Measurements from ENCODE around the gene IFRD2.
"Not testable (repeated sequence)": the region's sequence is repeated elsewhere in the genome, so short reads cannot be mapped to it uniquely, and the experiment has no call there.

IFRD2 gene

GRCh38 chr3:50324351-50325112, 32.3 kb upstream of the IFRD2 start:
- DNase-seq (ENCODE audit: low read depth, low spot score): no peak

- DNase-seq (ENCODE audit: low read depth, low spot score): no peak
Measured at GRCh38 chr3:50323614-50324199, 31.5 kb upstream of the IFRD2 start.

GRCh38 chr3:50323092-50323600, 30.9 kb upstream of the IFRD2 start:
- no peak for DNase-seq (ENCODE audit: low read depth, low spot score)

DNA sequence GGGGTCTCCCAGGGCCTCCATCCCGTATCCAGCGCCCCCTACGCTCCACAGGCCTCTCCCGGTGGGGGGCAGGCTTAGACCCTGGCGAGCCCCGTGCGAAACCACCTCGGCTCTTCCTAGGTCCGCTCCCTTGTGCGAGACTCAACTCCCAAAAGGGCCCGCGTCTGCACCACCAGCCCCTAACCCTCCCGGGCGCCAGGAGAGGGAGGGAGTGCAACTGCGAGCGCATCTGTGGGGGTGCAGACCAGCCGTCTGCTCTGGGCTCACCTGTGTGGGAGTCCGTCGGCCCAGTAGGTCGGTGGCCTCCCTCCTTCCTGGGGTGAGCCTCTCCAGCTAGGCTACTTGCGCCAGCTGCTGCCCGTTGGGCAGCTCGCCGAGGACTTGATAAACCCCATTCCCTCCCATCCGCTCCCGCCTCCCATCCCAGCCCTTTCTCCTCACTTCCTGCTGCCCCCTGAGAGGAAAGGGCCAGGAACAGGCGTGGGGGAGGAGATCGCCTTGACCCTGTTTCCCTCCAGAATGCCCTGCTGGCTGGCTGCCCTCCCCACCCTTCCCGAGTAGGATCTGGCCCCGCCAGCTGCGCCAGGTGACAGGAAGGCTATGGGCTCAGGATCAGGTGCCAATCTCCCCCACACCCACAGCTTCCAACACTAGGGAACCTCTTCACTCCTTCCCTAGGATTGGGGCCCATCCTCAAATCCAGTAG, 30.3 kb upstream of the IFRD2 start, which contains the start of gene HYAL2:
HYAL2 (minus strand) TSS at position 360 of the 706 bp plus-strand sequence. CDS start 2,256 bp downstream, outside the sequence.
- no peak for DNase-seq (ENCODE audit: low read depth, low spot score)

DNA sequence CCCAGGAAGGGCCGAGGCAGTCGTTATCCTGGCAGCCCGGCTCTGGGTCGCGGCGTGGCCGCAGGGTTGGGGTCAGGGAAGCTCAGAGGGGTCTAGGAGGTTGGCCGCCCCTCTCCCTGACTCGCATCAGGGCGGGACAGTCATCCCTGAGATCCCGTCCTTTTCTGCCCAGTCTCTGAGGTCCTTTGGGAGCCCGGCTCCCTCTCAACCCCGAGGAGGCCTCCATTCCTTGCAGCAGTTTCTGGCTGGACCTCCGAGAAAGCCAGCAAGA, 29.8 kb upstream of the IFRD2 start:
- DNase-seq (ENCODE audit: low read depth, low spot score): no peak

- DNase-seq (ENCODE audit: low read depth, low spot score): peak; percentile 71
Measured at GRCh38 chr3:50321336-50322114, 29.3 kb upstream of the IFRD2 start.

- no peak for DNase-seq (ENCODE audit: low read depth, low spot score)
Measured at GRCh38 chr3:50320853-50321335, 28.7 kb upstream of the IFRD2 start.

DNA sequence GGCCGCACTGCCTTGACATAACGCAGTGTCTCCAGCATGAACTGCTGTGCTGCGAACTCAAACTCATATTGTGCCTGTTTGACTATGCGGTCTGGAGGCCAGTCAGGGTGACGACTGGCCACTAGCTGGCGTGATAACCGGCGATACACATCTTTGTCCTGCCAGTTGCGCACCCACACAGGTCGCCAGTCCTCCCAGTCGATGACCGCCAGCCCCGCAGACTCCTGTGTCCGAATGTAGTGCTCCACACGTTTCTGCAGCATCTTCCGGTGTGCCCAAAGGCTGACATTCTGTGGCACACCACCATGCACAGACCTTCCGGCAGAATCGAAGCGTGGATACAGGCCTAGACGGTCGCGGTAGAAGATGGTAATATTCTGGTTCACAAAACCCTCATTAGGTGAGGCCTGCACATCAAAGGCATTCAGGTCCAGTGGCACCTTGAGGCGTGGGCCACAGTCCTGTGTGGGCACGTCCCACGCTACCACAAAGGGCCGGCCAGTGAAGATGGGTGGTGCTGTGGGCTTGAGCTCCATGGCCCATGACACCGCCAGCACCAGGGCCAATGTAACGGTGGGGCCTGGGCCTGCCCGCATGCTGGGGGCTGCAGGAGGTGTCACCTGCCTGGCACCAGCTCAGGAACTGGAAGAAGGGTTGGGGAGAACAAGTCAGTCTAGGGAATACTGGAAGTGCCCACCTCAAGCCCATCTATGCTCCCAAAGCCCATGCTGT, 27.8 kb upstream of the IFRD2 start:
- no peak for DNase-seq (ENCODE audit: low read depth, low spot score)

GRCh38 chr3:50319181-50319893, 27.1 kb upstream of the IFRD2 start:
- DNase-seq (ENCODE audit: low read depth, low spot score): no peak

- no peak for DNase-seq (ENCODE audit: low read depth, low spot score)
Measured at GRCh38 chr3:50318615-50319014, 26.4 kb upstream of the IFRD2 start.

- DNase-seq (ENCODE audit: low read depth, low spot score): no peak
Measured at GRCh38 chr3:50318163-50318562, 25.9 kb upstream of the IFRD2 start.

GRCh38 chr3:50317300-50317699, 25.1 kb upstream of the IFRD2 start:
- DNase-seq (ENCODE audit: low read depth, low spot score): no peak

DNA sequence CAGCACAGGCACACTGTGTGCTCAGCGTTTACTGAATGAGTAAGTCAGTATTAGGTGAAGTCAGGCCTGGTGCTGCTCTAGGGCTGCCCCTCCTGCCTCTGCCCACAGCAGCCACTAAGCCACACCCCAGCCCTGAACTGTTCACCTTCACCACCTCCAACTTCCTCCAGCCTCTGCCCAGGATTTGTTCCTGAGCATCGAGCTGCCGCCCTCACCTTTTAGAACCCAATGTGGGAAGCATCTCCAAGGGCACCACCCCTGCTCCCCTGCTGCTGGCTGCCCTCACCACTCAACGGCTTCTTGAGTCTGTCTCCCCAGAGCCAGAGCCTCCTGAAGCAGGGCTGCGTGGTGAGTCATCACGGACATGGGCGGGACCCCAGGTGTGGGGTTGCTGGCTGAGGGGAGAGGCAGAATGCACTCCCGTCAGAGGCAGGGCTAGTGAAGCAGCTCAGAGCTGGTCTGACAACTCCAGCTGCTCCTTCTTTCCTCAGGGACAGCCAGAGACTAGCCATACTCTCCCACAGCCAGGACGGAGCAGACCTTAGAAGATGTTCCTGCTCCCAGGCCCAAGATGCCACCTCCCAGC, 24.5 kb upstream of the IFRD2 start:
- no peak for DNase-seq (ENCODE audit: low read depth, low spot score)

DNA sequence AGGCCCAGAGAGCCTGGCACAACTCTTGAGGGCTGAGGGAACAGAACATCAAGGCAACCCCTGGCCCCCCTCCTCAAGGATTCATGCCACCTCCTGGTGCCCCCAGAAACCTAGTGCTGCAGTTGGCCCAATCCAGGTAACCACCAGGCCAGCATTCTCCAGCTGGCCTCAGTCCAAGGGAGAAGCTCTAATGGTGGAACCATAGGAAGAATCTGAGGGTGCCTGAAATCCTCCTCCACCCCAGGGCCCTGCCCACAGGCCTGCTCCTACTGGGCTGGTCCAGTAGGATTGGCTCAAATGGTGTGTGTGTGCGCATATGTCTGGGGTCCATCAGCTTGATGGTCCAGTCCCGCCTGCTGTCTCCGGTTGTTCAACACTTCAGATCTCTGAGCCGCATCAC, 22.6 kb upstream of the IFRD2 start:
- DNase-seq (ENCODE audit: low read depth, low spot score): no peak

DNA sequence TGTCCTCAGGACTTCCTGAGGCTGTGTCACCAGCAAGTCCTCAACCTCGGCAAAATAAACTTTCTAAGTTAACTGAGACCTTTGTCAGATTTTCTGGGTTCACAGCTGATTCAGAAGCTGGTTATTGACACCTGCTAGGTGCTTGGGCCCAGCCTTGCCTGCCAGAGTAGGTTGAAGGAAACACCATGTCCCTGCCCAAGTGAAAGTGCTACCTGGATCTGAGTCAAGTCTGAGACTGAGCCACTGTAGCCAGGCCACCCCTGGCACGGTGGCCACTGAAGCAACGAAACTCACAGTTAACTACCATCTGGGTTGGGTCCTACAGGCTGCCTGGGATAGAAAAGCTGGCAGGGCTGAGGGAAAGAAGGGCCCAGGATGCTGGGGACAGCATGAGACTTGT, 22.1 kb upstream of the IFRD2 start:
- no peak for DNase-seq (ENCODE audit: low read depth, low spot score)

DNA sequence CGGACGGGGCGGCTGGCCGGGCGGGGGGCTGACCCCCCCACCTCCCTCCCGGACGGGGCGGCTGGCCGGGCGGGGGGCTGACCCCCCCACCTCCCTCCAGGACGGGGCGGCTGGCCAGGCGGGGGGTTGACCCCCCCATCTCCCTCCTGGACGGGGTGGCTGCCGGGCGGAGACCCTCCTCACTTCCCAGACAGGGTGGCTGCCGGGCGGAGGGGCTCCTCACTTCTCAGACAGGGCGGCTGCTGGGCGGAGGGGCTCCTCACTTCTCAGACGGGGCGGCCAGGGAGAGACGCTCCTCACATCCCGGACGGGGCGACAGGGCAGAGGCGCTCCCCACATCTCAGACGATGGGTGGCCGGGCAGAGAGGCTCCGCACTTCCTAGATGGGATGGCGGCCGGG, 19.8 kb upstream of the IFRD2 start:
- not testable (repeated sequence) for DNase-seq (ENCODE audit: low read depth, low spot score)

- DNase-seq (ENCODE audit: low read depth, low spot score): no peak
Measured at GRCh38 chr3:50304601-50305000, 12.4 kb upstream of the IFRD2 start.

DNA sequence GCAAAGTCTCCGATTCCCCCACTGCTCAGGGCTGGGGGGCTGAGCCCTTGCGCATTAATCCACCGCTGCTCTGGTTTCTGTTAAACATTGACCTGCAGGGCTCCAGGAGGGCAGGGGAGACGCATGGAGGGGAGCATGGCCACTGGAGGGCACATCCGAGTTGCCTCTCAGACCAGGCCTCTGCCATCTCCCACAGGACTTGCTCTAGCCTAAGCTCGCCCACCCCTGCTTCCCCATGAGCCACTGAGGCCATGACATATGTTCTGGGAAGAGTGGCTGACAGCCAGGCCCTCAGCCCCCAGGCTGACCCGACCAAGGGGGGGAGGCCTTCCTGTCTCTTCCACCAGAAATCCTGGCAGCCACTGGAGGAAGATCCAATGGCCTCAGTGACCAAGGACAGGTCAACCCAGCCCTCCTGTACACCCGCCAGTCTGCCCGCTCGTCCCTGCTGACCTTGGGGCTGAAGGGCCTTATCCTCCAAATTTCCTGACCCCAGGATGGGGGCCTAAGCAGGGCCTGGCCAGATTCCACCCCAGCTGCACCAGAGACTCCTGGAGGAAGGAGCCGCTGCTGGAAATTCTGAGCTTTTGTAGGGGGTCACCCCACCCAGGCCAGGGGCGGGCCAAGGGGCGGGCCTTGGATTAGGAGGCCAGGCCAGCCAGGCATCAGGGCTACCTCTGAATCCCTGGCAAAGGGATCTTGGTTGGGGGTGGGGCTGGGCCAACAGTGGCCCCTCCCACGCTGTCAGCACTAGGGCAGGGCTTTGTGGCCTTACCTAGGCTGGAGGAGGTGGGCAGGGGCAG, 11.0 kb upstream of the IFRD2 start, which contains the start of gene HYAL1:
HYAL1 (minus strand) TSS at position 562 of the 803 bp plus-strand sequence. CDS start 618 bp downstream, outside the sequence.
- no peak for DNase-seq (ENCODE audit: low read depth, low spot score)

Data from brain pericyte (primary cell).